ENCODE data around the gene USP7. TPM values are rescaled to one million over a fixed set of nuclear protein-coding genes. Genes with fewer than 3 reads are reported as not detected.
"Not testable (repeated sequence)": the region's sequence is repeated elsewhere in the genome, so short reads cannot be mapped to it uniquely, and the experiment has no call there.

Gene USP7
- total RNA-seq, 2 donors from 2014 or later, result 126 to 131 TPM

- no peak overlapping the region for H3K27ac Mint-ChIP-seq
- no peaks in the 10 kb centered on the region for H3K27me3 Mint-ChIP-seq (ENCODE audit: low read depth)
- no peak overlapping the region for H3K4me3 Mint-ChIP-seq
- ATAC-seq (replicated peaks in 1 of 2) (no peak), DNase-seq (no peak)
- peaks cover 0 to 14% of the 10 kb centered on the region in 2 donors for H3K36me3 Mint-ChIP-seq (ENCODE audit: insufficient read depth in 2 of 2)
- no peaks in the 10 kb centered on the region for H3K9me3 Mint-ChIP-seq
- peaks cover 27% of the 10 kb centered on the region for H3K4me1 Mint-ChIP-seq (ENCODE audit: low read depth)
Measured at GRCh38 chr16:8847145-8847544, 116.6 kb downstream of the USP7 start.

- Mint-ChIP-seq H3K27ac (no peak overlapping the region), H3K27me3 (ENCODE audit: low read depth) (no peaks in the 10 kb centered on the region), H3K4me1 (ENCODE audit: low read depth) (peaks cover 23% of the 10 kb centered on the region), H3K9me3 (no peaks in the 10 kb centered on the region), H3K36me3 (ENCODE audit: insufficient read depth in 2 of 2) (peaks cover 0 to 15% of the 10 kb centered on the region in 2 donors), H3K4me3 (no peak overlapping the region)
- DNase-seq (no peak), ATAC-seq (replicated peaks in 1 of 2) (no peak)
Measured at GRCh38 chr16:8846401-8846932, 117.2 kb downstream of the USP7 start.

GRCh38 chr16:8845699-8846298 lies 117.9 kb downstream of the USP7 start:
- Mint-ChIP-seq H3K4me3 (no peak overlapping the region), H3K4me1 (ENCODE audit: low read depth) (peaks cover 16% of the 10 kb centered on the region), H3K27ac (no peak overlapping the region), H3K27me3 (ENCODE audit: low read depth) (no peaks in the 10 kb centered on the region), H3K9me3 (no peaks in the 10 kb centered on the region), H3K36me3 (ENCODE audit: insufficient read depth in 2 of 2) (peaks cover 0 to 15% of the 10 kb centered on the region in 2 donors)
- ATAC-seq (replicated peaks in 1 of 2) (no peak), DNase-seq (no peak)

- not testable (repeated sequence) for DNase-seq; H3K9me3 Mint-ChIP-seq; H3K27me3 Mint-ChIP-seq (ENCODE audit: low read depth); H3K4me3 Mint-ChIP-seq; H3K4me1 Mint-ChIP-seq (ENCODE audit: low read depth); H3K36me3 Mint-ChIP-seq (ENCODE audit: insufficient read depth in 2 of 2); ATAC-seq (replicated peaks in 1 of 2)
- peak overlapping the region; percentile 54 for H3K27ac Mint-ChIP-seq
Measured at GRCh38 chr16:8843296-8843695, 120.4 kb downstream of the USP7 start.

Other genes starting within 250 kb of the USP7 start
- gene TMEM186, start 166.3 kb downstream of the USP7 start, total RNA-seq, result 10 to 100 TPM; 15.0 to 20.6 TPM
- gene PMM2, start 166.1 kb downstream of the USP7 start, total RNA-seq, result 10 to 100 TPM; 32.8 to 33.7 TPM
- 10 to 100 TPM; 71.4 to 73.1 TPM for gene CARHSP1, start 94.9 kb downstream of the USP7 start, total RNA-seq
- gene LITAFD, start 81.6 kb downstream of the USP7 start, total RNA-seq, result not detected
- gene HAPSTR1, start 127.7 kb upstream of the USP7 start, total RNA-seq, result 10 to 100 TPM; 81.5 to 82.3 TPM

All from activated T-cell treated with anti-CD3 and anti-CD28 coated beads, Interleukin-2, amount 50 U/mL, for 72 hours (primary cell).